ENCODE results near the gene HYOU1. TPM values are rescaled to one million over a fixed set of nuclear protein-coding genes. Genes with fewer than 3 reads are reported as not detected.

The HYOU1 gene
- total and polyA plus RNA-seq, 2 experiments from 2014 or later = 122 to 168 TPM

DNA sequence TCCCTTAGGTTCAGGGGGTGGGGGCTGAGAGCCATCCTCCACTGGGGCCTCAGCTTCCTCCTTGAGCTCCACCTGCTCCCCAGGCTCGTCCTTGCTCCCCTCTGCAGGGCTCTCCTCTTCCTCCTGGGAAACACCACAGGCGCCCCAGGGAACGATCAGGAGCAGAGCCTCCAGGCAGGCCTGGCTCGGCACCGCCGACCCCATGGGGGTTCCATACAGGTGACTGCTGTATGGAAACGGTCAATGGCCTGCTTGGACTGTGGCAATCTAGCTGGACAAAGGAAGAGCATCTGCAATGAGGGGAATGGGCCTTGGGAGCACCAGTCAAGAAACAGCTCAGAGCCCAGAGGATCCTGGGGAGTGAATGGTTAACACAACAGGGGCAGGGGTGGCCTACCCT is 7.9 kb downstream of the HYOU1 start:
- H3K4me2 ChIP-seq = no peak overlapping the region
- H3K27ac ChIP-seq = no peak overlapping the region
- H3K9me2 ChIP-seq (replicated peaks; ENCODE audit: insufficient read depth) = no peaks in the 10 kb centered on the region
- no peaks in the 10 kb centered on the region for H3K27me3 ChIP-seq
- no peaks in the 10 kb centered on the region for H4K20me1 ChIP-seq (ENCODE audit: insufficient read depth, poor library complexity, severe bottlenecking)
- H3K36me3 ChIP-seq (replicated peaks; ENCODE audit: insufficient read depth, low read depth) = no peaks in the 10 kb centered on the region
- no peak overlapping the region for H3K4me3 ChIP-seq
- no peaks in the 10 kb centered on the region for H3K9me3 ChIP-seq (ENCODE audit: low read depth)
- no peak overlapping the region for H2AFZ ChIP-seq
- no peaks in the 10 kb centered on the region for H3K4me1 ChIP-seq (ENCODE audit: insufficient read depth)
- no peak for DNase-seq (ENCODE audit: low spot score)
- WGBS (ENCODE audit: low lambda C conversion rate, missing lambda C conversion rate) = 96% methylated on average over 7 of the region's 7 CpGs
- TF ChIP-seq EZH2phosphoT487 (IDR thresholded peaks at IDR 0.05; ENCODE audit: low read depth, severe bottlenecking, unreplicated experiment) (no peak), EZH2 (IDR thresholded peaks at IDR 0.05; ENCODE audit: borderline replicate concordance) (no peak)
- TF ChIP-seq, protein P1, sequence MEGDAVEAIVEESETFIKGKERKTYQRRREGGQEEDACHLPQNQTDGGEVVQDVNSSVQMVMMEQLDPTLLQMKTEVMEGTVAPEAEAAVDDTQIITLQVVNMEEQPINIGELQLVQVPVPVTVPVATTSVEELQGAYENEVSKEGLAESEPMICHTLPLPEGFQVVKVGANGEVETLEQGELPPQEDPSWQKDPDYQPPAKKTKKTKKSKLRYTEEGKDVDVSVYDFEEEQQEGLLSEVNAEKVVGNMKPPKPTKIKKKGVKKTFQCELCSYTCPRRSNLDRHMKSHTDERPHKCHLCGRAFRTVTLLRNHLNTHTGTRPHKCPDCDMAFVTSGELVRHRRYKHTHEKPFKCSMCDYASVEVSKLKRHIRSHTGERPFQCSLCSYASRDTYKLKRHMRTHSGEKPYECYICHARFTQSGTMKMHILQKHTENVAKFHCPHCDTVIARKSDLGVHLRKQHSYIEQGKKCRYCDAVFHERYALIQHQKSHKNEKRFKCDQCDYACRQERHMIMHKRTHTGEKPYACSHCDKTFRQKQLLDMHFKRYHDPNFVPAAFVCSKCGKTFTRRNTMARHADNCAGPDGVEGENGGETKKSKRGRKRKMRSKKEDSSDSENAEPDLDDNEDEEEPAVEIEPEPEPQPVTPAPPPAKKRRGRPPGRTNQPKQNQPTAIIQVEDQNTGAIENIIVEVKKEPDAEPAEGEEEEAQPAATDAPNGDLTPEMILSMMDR (IDR thresholded peaks at IDR 0.05; ENCODE audit: poor library complexity) = no peak
- H3K79me2 ChIP-seq = peaks cover under 1% of the 10 kb centered on the region

DNA sequence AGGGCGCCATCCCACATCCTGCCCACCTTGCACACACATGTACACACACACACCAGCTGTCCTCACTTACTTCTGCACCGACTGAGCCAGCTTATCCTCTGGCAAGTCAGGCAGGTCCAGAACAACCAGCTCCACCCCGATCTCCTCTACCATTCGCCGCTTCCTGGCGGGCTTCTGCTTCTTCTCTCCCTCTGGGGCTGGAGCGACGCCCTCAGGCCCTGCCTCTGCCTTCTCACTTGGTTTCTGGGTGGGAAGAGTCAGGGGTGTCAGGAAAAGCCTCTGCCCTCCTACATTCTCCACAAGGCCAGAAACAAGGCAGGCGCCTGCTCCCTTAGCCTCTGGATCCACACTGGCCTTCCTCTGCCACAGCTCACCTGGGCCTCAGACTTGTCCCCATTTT is 8.4 kb downstream of the HYOU1 start:
- Histone ChIP-seq H3K9me2 (replicated peaks; ENCODE audit: insufficient read depth) (no peaks in the 10 kb centered on the region), H3K4me1 (ENCODE audit: insufficient read depth) (no peaks in the 10 kb centered on the region), H3K9me3 (ENCODE audit: low read depth) (no peaks in the 10 kb centered on the region), H3K27me3 (no peaks in the 10 kb centered on the region), H4K20me1 (ENCODE audit: insufficient read depth, poor library complexity, severe bottlenecking) (no peaks in the 10 kb centered on the region), H3K4me3 (no peak overlapping the region), H3K4me2 (no peak overlapping the region), H3K79me2 (no peaks in the 10 kb centered on the region), H3K27ac (no peak overlapping the region), H3K36me3 (replicated peaks; ENCODE audit: insufficient read depth, low read depth) (no peaks in the 10 kb centered on the region), H2AFZ (no peak overlapping the region)
- no peak for DNase-seq (ENCODE audit: low spot score)
- WGBS (ENCODE audit: low lambda C conversion rate, missing lambda C conversion rate) = 95% methylated on average over 9 of the region's 9 CpGs
- TF ChIP-seq, protein P1 (IDR thresholded peaks at IDR 0.05; ENCODE audit: poor library complexity) = no peak
- TF ChIP-seq EZH2phosphoT487 (IDR thresholded peaks at IDR 0.05; ENCODE audit: low read depth, severe bottlenecking, unreplicated experiment) (no peak), EZH2 (IDR thresholded peaks at IDR 0.05; ENCODE audit: borderline replicate concordance) (no peak)

GRCh38 chr11:119047205-119047604 is 9.8 kb downstream of the HYOU1 start:
- Histone ChIP-seq H3K4me2 (no peak overlapping the region), H4K20me1 (ENCODE audit: insufficient read depth, poor library complexity, severe bottlenecking) (no peaks in the 10 kb centered on the region), H3K79me2 (no peaks in the 10 kb centered on the region), H2AFZ (no peak overlapping the region), H3K27ac (no peak overlapping the region), H3K9me3 (ENCODE audit: low read depth) (no peaks in the 10 kb centered on the region), H3K27me3 (no peaks in the 10 kb centered on the region), H3K4me3 (no peak overlapping the region), H3K36me3 (replicated peaks; ENCODE audit: insufficient read depth, low read depth) (no peaks in the 10 kb centered on the region), H3K9me2 (replicated peaks; ENCODE audit: insufficient read depth) (no peaks in the 10 kb centered on the region), H3K4me1 (ENCODE audit: insufficient read depth) (no peaks in the 10 kb centered on the region)
- TF ChIP-seq EZH2phosphoT487 (IDR thresholded peaks at IDR 0.05; ENCODE audit: low read depth, severe bottlenecking, unreplicated experiment) = no peak
- TF ChIP-seq EZH2 (IDR thresholded peaks at IDR 0.05; ENCODE audit: borderline replicate concordance) = no peak
- TF ChIP-seq, protein P1 (IDR thresholded peaks at IDR 0.05; ENCODE audit: poor library complexity) = no peak
- WGBS (ENCODE audit: low lambda C conversion rate, missing lambda C conversion rate) = 95% methylated on average over 6 of the region's 6 CpGs
- no peak for DNase-seq (ENCODE audit: low spot score)

DNA sequence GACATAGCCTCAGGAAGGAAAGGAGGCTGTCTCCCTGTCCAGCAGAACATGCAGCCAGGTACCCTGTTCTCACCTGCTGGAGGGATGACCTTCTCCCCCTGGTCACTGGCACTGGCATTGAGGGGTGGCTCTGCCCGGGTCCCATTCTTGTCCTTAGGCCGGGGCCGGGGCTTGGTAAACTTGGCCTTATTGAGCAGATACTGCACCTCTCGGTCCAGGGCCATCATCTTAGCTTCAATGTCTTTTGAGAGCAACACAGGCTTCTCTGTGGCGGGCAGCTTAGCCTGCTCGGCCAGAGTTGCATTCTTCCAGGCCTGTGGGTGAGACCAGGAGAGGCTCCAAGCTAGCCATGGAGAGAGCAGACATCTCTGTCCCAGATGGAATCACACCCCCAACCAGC is 10.5 kb downstream of the HYOU1 start:
- no peaks in the 10 kb centered on the region for H3K9me3 ChIP-seq (ENCODE audit: low read depth)
- H3K4me3 ChIP-seq = no peak overlapping the region
- 99% methylated on average over 6 of the region's 6 CpGs for WGBS (ENCODE audit: low lambda C conversion rate, missing lambda C conversion rate)
- no peak overlapping the region for H2AFZ ChIP-seq
- no peak overlapping the region for H3K4me2 ChIP-seq
- no peaks in the 10 kb centered on the region for H3K27me3 ChIP-seq
- no peaks in the 10 kb centered on the region for H3K9me2 ChIP-seq (replicated peaks; ENCODE audit: insufficient read depth)
- TF ChIP-seq EZH2 (IDR thresholded peaks at IDR 0.05; ENCODE audit: borderline replicate concordance) (no peak), EZH2phosphoT487 (IDR thresholded peaks at IDR 0.05; ENCODE audit: low read depth, severe bottlenecking, unreplicated experiment) (no peak)
- TF ChIP-seq, protein P1 (IDR thresholded peaks at IDR 0.05; ENCODE audit: poor library complexity) = no peak
- no peaks in the 10 kb centered on the region for H3K36me3 ChIP-seq (replicated peaks; ENCODE audit: insufficient read depth, low read depth)
- H3K27ac ChIP-seq = no peak overlapping the region
- no peaks in the 10 kb centered on the region for H3K4me1 ChIP-seq (ENCODE audit: insufficient read depth)
- H4K20me1 ChIP-seq (ENCODE audit: insufficient read depth, poor library complexity, severe bottlenecking) = no peaks in the 10 kb centered on the region
- H3K79me2 ChIP-seq = no peaks in the 10 kb centered on the region
- DNase-seq (ENCODE audit: low spot score) = no peak
